Neural cell (in vitro differentiated cells): ENCODE measurements around the gene ARNT2. TPM values are rescaled to one million over a fixed set of nuclear protein-coding genes. Genes with fewer than 3 reads are reported as not detected.

Source experiments
- H2AFZ ChIP-seq: fragments of 200-600, 300-800 bp; sonication (generic), shearing (Covaris generic); 2 replicates; pipeline ENCODE4 v1.6.0; 2014; ENCODE audit warnings: low read depth, mild to moderate bottlenecking, antibody characterized with exemption, low read length, moderate library complexity
- H3F3A ChIP-seq: fragments of 200-600 bp; shearing (Covaris generic); 2 replicates; pipeline ENCODE4 v1.6.1; 2016; ENCODE audit warnings: mild to moderate bottlenecking, moderate library complexity, mixed read lengths, antibody characterized with exemption, low read length; ENCODE audit not compliant: insufficient read depth, poor library complexity, severe bottlenecking
- H3K27ac ChIP-seq: fragments of 200-600, 300-800 bp; sonication (generic), shearing (Covaris generic); 2 replicates; pipeline ENCODE4 v1.5.1; 2014; ENCODE audit warnings: mild to moderate bottlenecking, low read length, moderate library complexity
- H3K27me3 ChIP-seq: fragments of 300-800, 200-600 bp; sonication (generic), shearing (Covaris generic); 2 replicates; pipeline ENCODE4 v1.6.0; 2014; ENCODE audit warnings: mild to moderate bottlenecking, low read depth, low read length, moderate library complexity; ENCODE audit not compliant: insufficient read depth
- H3K36me3 ChIP-seq: fragments of 300-800, 200-600 bp; sonication (generic), shearing (Covaris generic); 2 replicates; pipeline ENCODE4 v1.5.1; 2014; ENCODE audit warnings: mild to moderate bottlenecking, antibody characterized with exemption, low read length, moderate library complexity; ENCODE audit not compliant: insufficient read depth
- H3K4me2 ChIP-seq: fragments of 300-800, 200-600 bp; sonication (generic), shearing (Covaris generic); 2 replicates; pipeline ENCODE4 v1.6.0; 2014; ENCODE audit warnings: mild to moderate bottlenecking, low read length
- H3K4me3 ChIP-seq: fragments of 300-800, 200-600 bp; sonication (generic), shearing (Covaris generic); 2 replicates; pipeline ENCODE4 v1.5.1; 2014; ENCODE audit warnings: mild to moderate bottlenecking, low read length, moderate library complexity
- H3K79me2 ChIP-seq: fragments of 200-600 bp; shearing (Covaris generic); replicated peaks from 2 replicates; pipeline ENCODE4 v1.6.0; 2014; ENCODE audit warnings: mild to moderate bottlenecking, low read length, moderate library complexity; ENCODE audit not compliant: insufficient read depth
- H3K9ac ChIP-seq: fragments of 300-800, 200-600 bp; sonication (generic), shearing (Covaris generic); 2 replicates; pipeline ENCODE4 v1.6.1; 2016; ENCODE audit warnings: mild to moderate bottlenecking, low read length, mixed read lengths
- H3K9me2 ChIP-seq: fragments of 200-600 bp; shearing (Covaris generic); 2 replicates; pipeline ENCODE4 v1.6.1; 2016; ENCODE audit warnings: mild to moderate bottlenecking, low read length, mixed read lengths; ENCODE audit not compliant: insufficient read depth
- H3K9me3 ChIP-seq: fragments of 200-600, 300-800 bp; sonication (generic), shearing (Covaris generic); 2 replicates; pipeline ENCODE4 v1.6.1; 2016; ENCODE audit warnings: mild to moderate bottlenecking, mixed run types, low read length, moderate library complexity, mixed read lengths
- H4K20me1 ChIP-seq: fragments of 200-600 bp; shearing (Covaris generic); 2 replicates; pipeline ENCODE4 v1.6.1; 2016; ENCODE audit warnings: mild to moderate bottlenecking, mixed run types; ENCODE audit not compliant: insufficient read depth
- CTCF ChIP-seq: fragments of 450-650 bp; IDR thresholded peaks from 2 replicates; pipeline ENCODE4 v1.5.1; 2014; ENCODE audit warnings: antibody characterized with exemption, mild to moderate bottlenecking, moderate library complexity; ENCODE audit not compliant: poor library complexity, severe bottlenecking
- EP300 ChIP-seq: fragments of 450-650 bp; conservative IDR thresholded peaks from 2 replicates; pipeline ENCODE4 v1.6.1; 2014; ENCODE audit warnings: antibody characterized with exemption, mild to moderate bottlenecking, moderate library complexity; ENCODE audit not compliant: poor library complexity, severe bottlenecking
- EZH2 ChIP-seq: fragments of 200-600, 300-800 bp; shearing (Covaris generic), sonication (generic); IDR thresholded peaks from 2 replicates; pipeline ENCODE4 v1.6.1; 2014; ENCODE audit warnings: antibody characterized with exemption, low read length, borderline replicate concordance, mild to moderate bottlenecking; ENCODE audit not compliant: insufficient read depth, poor library complexity, severe bottlenecking
- MXI1 ChIP-seq: fragments of 450-650 bp; conservative IDR thresholded peaks from 2 replicates; pipeline ENCODE4 v1.6.1; 2014; ENCODE audit warnings: antibody characterized with exemption, mild to moderate bottlenecking; ENCODE audit not compliant: poor library complexity, severe bottlenecking
- POLR2AphosphoS5 ChIP-seq: IDR thresholded peaks from 2 replicates; pipeline ENCODE4 v1.6.1; 2012
- RAD21 ChIP-seq: fragments of 450-650 bp; conservative IDR thresholded peaks from 2 replicates; pipeline ENCODE4 v1.6.1; 2014; ENCODE audit warnings: antibody characterized with exemption, mild to moderate bottlenecking, moderate library complexity
- SMC3 ChIP-seq: fragments of 450-650 bp; conservative IDR thresholded peaks from 2 replicates; pipeline ENCODE4 v1.6.1; 2014; ENCODE audit warnings: antibody characterized with exemption, mild to moderate bottlenecking, moderate library complexity; ENCODE audit not compliant: poor library complexity
- TAF1 ChIP-seq: IDR thresholded peaks from 2 replicates; pipeline ENCODE4 v1.6.1; 2012; ENCODE audit warnings: low read depth
- polyA plus RNA-seq: library from polyadenylated mRNA; depleted of rRNA; stranded (reverse); fragments of >200 nt; gene quantifications from 2 replicates; pipeline ENCODE4 v1.2.3, GENCODE V29; 2014
- TF ChIP-seq, protein P1 (sequence below): IDR thresholded peaks from 2 replicates; pipeline ENCODE4 v1.6.1; 2012; ENCODE audit warnings: borderline replicate concordance

The ARNT2 gene
- polyA plus RNA-seq, 1 donor from 2014 or later: 41.2 TPM

DNA sequence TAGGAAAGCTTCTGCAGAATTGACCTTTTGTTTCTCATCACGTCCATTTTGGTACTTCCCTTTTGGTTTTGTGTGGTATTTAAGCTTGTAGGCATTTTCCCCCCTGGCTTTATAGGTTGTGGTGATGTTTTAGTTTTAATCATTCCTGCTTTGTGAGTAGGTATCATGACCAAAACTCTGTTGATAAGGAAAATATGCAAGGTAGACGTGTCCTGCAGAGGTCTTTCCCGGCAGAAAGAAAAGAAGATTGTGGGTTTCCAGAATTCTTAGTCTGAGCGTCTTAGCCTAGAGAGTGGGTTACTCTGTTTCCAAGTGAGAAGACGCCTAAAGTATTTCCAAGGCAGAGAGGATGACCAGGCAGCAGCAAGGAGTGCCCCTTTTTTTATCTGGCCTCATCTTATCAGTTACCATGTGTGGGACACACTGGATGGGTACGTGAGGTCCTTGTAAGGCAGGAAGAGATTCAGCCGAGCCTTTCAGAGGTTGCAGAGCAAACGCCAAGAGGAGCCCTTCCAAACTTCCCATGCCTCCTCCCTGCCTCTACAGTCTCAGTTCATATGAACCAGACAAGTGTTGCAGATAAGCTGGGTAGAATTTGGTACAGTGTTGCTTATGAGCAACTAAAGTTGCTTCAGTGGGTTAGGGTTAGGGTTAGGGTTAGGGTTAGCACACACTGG, 58.8 kb downstream of the ARNT2 start:
- no peak overlapping the region for H3K4me3 ChIP-seq
- H3K27me3 ChIP-seq: no peaks in the 10 kb centered on the region
- no peak overlapping the region for H3K27ac ChIP-seq
- peaks cover 3% of the 10 kb centered on the region for H3K36me3 ChIP-seq
- H3K9me2 ChIP-seq: no peaks in the 10 kb centered on the region
- no peaks in the 10 kb centered on the region for H3F3A ChIP-seq
- no peak overlapping the region for H3K4me2 ChIP-seq
- TF ChIP-seq POLR2AphosphoS5: no peak
- no peak for TF ChIP-seq RAD21
- no peak for TF ChIP-seq EZH2
- TF ChIP-seq, protein P1, sequence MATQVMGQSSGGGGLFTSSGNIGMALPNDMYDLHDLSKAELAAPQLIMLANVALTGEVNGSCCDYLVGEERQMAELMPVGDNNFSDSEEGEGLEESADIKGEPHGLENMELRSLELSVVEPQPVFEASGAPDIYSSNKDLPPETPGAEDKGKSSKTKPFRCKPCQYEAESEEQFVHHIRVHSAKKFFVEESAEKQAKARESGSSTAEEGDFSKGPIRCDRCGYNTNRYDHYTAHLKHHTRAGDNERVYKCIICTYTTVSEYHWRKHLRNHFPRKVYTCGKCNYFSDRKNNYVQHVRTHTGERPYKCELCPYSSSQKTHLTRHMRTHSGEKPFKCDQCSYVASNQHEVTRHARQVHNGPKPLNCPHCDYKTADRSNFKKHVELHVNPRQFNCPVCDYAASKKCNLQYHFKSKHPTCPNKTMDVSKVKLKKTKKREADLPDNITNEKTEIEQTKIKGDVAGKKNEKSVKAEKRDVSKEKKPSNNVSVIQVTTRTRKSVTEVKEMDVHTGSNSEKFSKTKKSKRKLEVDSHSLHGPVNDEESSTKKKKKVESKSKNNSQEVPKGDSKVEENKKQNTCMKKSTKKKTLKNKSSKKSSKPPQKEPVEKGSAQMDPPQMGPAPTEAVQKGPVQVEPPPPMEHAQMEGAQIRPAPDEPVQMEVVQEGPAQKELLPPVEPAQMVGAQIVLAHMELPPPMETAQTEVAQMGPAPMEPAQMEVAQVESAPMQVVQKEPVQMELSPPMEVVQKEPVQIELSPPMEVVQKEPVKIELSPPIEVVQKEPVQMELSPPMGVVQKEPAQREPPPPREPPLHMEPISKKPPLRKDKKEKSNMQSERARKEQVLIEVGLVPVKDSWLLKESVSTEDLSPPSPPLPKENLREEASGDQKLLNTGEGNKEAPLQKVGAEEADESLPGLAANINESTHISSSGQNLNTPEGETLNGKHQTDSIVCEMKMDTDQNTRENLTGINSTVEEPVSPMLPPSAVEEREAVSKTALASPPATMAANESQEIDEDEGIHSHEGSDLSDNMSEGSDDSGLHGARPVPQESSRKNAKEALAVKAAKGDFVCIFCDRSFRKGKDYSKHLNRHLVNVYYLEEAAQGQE: no peak
- TF ChIP-seq EP300: no peak
- no peak for TF ChIP-seq TAF1
- TF ChIP-seq MXI1: no peak
- TF ChIP-seq CTCF: no peak
- TF ChIP-seq SMC3: no peak
- no peaks in the 10 kb centered on the region for H4K20me1 ChIP-seq
- no peaks in the 10 kb centered on the region for H3K9me3 ChIP-seq
- no peak overlapping the region for H2AFZ ChIP-seq
- no peaks in the 10 kb centered on the region for H3K79me2 ChIP-seq
- no peak overlapping the region for H3K9ac ChIP-seq

- Histone ChIP-seq H3K9me3 (no peaks in the 10 kb centered on the region), H3K36me3 (peaks cover 5% of the 10 kb centered on the region), H3K27me3 (no peaks in the 10 kb centered on the region), H3K9me2 (no peaks in the 10 kb centered on the region), H3K4me2 (no peak overlapping the region), H3K4me3 (no peak overlapping the region), H3F3A (no peaks in the 10 kb centered on the region), H2AFZ (no peak overlapping the region), H4K20me1 (no peaks in the 10 kb centered on the region), H3K27ac (no peak overlapping the region), H3K9ac (no peak overlapping the region), H3K79me2 (no peaks in the 10 kb centered on the region)
- no peak for TF ChIP-seq MXI1
- TF ChIP-seq RAD21: no peak
Measured at GRCh38 chr15:80464951-80465625, 60.9 kb downstream of the ARNT2 start.
